ENCODE data around the gene ABLIM2. TPM values are rescaled to one million over a fixed set of nuclear protein-coding genes. Genes with fewer than 3 reads are reported as not detected.

ABLIM2 gene
- total RNA-seq, 4 donors from 2014 or later, result 177 to 281 (median 244) TPM

DNA sequence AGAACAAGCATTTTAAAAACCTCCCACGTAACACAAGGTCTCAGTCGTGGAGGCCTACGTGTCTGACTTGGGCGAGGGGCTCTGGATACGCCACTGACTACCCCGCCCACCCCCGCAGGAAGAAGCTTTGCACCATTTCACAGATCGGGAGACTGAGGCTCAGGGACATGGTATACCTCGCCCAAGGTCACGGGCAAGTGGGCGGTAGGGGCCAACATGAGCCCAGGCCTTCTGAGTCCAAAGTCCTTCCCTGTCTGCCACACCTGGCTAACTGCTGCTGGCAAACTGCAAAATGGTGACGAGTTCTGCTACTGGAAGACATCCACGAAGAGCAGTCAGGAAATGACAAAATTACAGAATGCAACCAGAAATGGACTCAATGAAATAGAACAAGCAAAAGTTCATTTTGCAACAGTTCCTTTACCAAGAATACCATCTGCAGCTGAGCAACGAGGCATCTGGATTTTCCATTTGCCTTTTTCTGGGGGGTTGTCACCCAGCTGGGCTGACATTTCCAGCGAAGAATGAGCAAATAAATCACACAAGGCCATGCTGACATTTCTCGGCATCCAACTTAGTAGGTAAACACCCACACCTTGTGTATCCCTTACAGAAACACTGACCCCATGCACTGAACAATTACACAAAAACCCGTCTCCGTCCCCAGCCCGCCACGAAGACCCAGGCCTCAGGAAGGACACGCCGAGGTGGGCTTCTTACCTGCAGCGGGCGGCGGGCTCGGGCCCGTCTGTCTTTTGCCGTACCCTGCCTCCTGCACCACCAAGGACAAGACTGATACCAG lies 148.7 kb downstream of the ABLIM2 start:
- Histone ChIP-seq H3K4me3 (no peak overlapping the region), H3K4me1 (no peaks in the 10 kb centered on the region), H3K27me3 (no peaks in the 10 kb centered on the region), H3K9me3 (no peaks in the 10 kb centered on the region), H3K36me3 (peaks cover 0 to 67% of the 10 kb centered on the region in 2 donors), H3K27ac (no peak overlapping the region)
- DNase-seq (no peak), ATAC-seq (no peak)
- intact Hi-C loops (cut with DNase I; ENCODE audit: low total_unique reads), result no loop called here
- in situ Hi-C loops (cut with MboI; ENCODE audit: low sequenced_read_pairs in 4 of 4), result no loop called here
- TF ChIP-seq CTCF (IDR thresholded peaks at IDR 0.05 in 4 of 5, conservative IDR thresholded peaks at IDR 0.05 in 1 of 5) (no peak), POLR2A (IDR thresholded peaks at IDR 0.05) (no peak)

DNA sequence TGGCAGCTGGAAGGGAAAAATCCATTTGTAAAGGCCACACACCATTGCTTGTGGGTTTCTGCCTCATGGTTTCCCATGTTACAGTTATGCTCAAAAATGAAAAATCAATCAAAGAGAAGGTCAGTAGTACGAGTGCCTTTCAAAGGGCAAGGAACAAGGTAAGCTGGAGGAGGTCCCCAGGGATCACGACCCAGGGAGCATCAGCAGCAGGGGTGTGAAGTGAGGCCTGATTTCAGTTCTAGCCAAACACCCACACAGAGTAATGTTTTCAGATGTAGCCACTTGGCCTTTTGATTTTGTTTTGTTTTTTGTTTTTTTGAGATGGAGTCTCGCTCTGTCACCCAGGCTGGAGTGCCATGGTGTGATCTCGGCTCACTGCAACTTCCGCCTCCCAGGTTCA lies 149.5 kb downstream of the ABLIM2 start:
- no peaks in the 10 kb centered on the region for H3K9me3 ChIP-seq
- intact Hi-C loops (cut with DNase I; ENCODE audit: low total_unique reads) (no loop called here), in situ Hi-C loops (cut with MboI; ENCODE audit: low sequenced_read_pairs in 4 of 4) (no loop called here)
- no peak for ATAC-seq
- H3K27ac ChIP-seq, result no peak overlapping the region
- H3K36me3 ChIP-seq, result peaks cover 0 to 70% of the 10 kb centered on the region in 2 donors
- H3K4me3 ChIP-seq, result no peak overlapping the region
- TF ChIP-seq CTCF (IDR thresholded peaks at IDR 0.05 in 4 of 5, conservative IDR thresholded peaks at IDR 0.05 in 1 of 5) (no peak), POLR2A (IDR thresholded peaks at IDR 0.05) (no peak)
- no peaks in the 10 kb centered on the region for H3K4me1 ChIP-seq
- H3K27me3 ChIP-seq, result no peaks in the 10 kb centered on the region
- DNase-seq, result no peak

- DNase-seq, result no peak
- H3K4me3 ChIP-seq, result no peak overlapping the region
These were observed 150.2 kb downstream of the ABLIM2 start for GRCh38 chr4:8008391-8008790.

DNA sequence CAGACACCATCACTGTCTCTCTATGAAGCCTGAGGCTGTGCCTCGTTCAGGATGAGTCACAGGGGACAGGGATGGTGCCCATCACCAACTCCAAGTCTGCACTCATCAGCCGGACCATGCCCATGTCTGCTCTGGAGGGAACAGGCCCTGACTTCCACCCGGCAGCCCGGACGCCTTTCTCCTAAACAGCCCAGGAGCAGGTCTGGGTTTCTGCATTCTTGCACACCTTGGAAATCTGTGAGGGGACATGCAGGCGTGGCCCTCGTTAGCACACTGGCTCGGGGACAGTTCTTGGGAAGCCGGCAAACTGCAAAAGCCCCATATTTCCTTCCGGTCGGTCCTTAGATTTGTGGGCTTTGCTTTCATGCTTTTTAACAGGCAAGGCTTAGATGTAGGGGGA lies 151.0 kb downstream of the ABLIM2 start:
- no peaks in the 10 kb centered on the region for H3K27me3 ChIP-seq
- peaks cover 0 to 72% of the 10 kb centered on the region in 2 donors for H3K36me3 ChIP-seq
- intact Hi-C loops (cut with DNase I; ENCODE audit: low total_unique reads) (no loop called here), in situ Hi-C loops (cut with MboI; ENCODE audit: low sequenced_read_pairs in 4 of 4) (no loop called here)
- H3K4me1 ChIP-seq, result no peaks in the 10 kb centered on the region
- no peak for DNase-seq
- no peaks in the 10 kb centered on the region for H3K9me3 ChIP-seq
- no peak overlapping the region for H3K4me3 ChIP-seq
- no peak overlapping the region for H3K27ac ChIP-seq
- ATAC-seq, result no peak
- TF ChIP-seq CTCF (IDR thresholded peaks at IDR 0.05 in 4 of 5, conservative IDR thresholded peaks at IDR 0.05 in 1 of 5) (no peak), POLR2A (IDR thresholded peaks at IDR 0.05) (no peak)

More at GRCh38 chr4:8008391-8008790, 150.2 kb downstream of the ABLIM2 start:
- no peaks in the 10 kb centered on the region for H3K27me3 ChIP-seq
- in situ Hi-C loops (cut with MboI; ENCODE audit: low sequenced_read_pairs in 4 of 4) (no loop called here), intact Hi-C loops (cut with DNase I; ENCODE audit: low total_unique reads) (no loop called here)
- ATAC-seq, result no peak
- no peak overlapping the region for H3K27ac ChIP-seq
- no peaks in the 10 kb centered on the region for H3K4me1 ChIP-seq
- H3K36me3 ChIP-seq, result peaks cover 0 to 70% of the 10 kb centered on the region in 2 donors
- H3K9me3 ChIP-seq, result no peaks in the 10 kb centered on the region
- TF ChIP-seq CTCF (IDR thresholded peaks at IDR 0.05 in 4 of 5, conservative IDR thresholded peaks at IDR 0.05 in 1 of 5) (no peak), POLR2A (IDR thresholded peaks at IDR 0.05) (no peak)

All from gastrocnemius medialis (tissue), 4 donors.